Measurements from ENCODE around the gene RPL13. TPM values are rescaled to one million over a fixed set of nuclear protein-coding genes. Genes with fewer than 3 reads are reported as not detected.

The RPL13 gene
- total and polyA plus RNA-seq, 2 donors (not counting 1 experiment from before 2014, with no cell fraction given), result 1,442 to 3,823 TPM

DNA sequence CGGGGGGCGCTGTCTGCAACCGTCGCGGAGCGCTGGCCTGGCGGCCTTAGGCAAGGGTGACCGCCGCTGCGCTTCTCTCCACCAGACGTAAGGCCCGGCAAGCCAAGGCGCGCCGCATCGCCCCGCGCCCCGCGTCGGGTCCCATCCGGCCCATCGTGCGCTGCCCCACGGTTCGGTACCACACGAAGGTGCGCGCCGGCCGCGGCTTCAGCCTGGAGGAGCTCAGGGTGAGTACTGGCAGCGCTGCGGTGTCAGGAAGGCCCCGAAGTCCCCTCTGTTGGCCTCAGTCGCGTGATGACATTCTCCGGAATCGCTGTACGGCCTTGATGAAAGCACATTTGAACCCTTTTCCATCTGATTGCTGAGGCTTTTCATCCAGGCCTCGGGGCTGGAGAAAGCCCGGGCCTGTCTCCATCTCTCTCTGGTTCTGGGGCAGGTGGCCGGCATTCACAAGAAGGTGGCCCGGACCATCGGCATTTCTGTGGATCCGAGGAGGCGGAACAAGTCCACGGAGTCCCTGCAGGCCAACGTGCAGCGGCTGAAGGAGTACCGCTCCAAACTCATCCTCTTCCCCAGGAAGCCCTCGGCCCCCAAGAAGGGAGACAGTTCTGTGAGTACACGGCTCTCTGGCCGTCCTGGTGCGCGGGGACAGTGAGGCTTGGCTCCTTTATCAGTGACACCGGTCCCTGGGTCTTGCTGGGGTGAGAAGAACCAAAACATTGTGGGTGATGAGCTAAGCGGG lies 831 bp downstream of the RPL13 start:
- Histone ChIP-seq H3K9ac (ENCODE audit: insufficient read depth, low read length) (peak overlapping the region; percentile 87), H3K9me3 (ENCODE audit: control insufficient read depth, insufficient read depth, low read depth, low read length) (no peaks in the 10 kb centered on the region), H3K27me3 (ENCODE audit: control insufficient read depth, insufficient read depth, low read length) (no peaks in the 10 kb centered on the region), H3K4me1 (ENCODE audit: control insufficient read depth, extremely low read depth, insufficient read depth, low read length) (peaks cover 26% of the 10 kb centered on the region), H3K27ac (ENCODE audit: insufficient read depth, low read length) (peak overlapping the region; percentile 92), H2AFZ (ENCODE audit: low read length) (no peak overlapping the region), H3K4me3 (replicated peaks in 1 of 4; ENCODE audit: control extremely low read depth in 1 of 4, insufficient read depth in 1 of 4, low read depth in 3 of 4, low read length in 4 of 4) (peak overlapping the region; percentile 59 to 93 (median 86)), H3K36me3 (ENCODE audit: control insufficient read depth, insufficient read depth, low read length) (peaks cover 30% of the 10 kb centered on the region), H3K4me2 (ENCODE audit: extremely low read depth, insufficient read depth, low read length) (peak overlapping the region; percentile 64), H4K20me1 (ENCODE audit: control insufficient read depth, extremely low read depth, insufficient read depth, low read length) (peaks cover 3% of the 10 kb centered on the region), H3K79me2 (ENCODE audit: control insufficient read depth, insufficient read depth, low read length) (peaks cover 31% of the 10 kb centered on the region)
- no peak for TF ChIP-seq CTCF (conservative IDR thresholded peaks at IDR 0.05 in 1 of 2, IDR thresholded peaks at IDR 0.05 in 1 of 2; ENCODE audit: low read depth in 1 of 2, low read length in 2 of 2)
- DNase-seq (ENCODE audit: low read depth in 2 of 2), result peak in 1 of 2 donors; percentile 25

DNA sequence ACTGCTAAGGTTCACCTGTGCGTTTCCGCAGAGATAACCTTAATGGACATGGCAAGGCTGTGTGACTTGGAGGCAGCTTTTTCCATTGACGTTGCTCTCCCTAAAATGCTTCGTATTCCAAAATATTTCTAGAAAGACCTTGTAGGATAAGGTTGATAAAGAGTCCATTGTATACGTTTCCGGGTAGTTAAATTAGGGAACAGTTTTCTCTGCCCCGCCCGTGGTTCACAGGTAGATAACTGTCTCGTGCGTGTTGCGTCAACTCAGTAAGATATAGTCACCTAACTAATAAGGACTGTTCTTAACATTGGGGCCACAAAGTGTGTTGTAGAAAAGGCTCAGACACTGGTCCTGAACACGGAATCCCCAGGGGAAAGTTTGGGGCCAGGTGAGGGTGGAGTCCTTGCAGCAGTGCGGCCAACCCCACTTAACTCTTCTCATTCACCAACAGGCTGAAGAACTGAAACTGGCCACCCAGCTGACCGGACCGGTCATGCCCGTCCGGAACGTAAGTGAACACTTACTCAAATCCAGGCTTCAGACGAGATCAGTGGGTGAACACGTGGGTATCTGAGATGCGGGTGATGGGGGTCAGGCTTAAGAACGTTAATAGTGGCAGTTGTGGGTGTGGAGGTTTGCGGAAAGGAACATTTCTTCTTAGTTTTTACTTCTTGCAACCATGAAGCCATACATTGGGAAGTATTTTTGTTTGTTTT lies 1.6 kb downstream of the RPL13 start:
- H3K27ac ChIP-seq (ENCODE audit: insufficient read depth, low read length), result no peak overlapping the region
- H3K9ac ChIP-seq (ENCODE audit: insufficient read depth, low read length), result peak overlapping the region; percentile 51
- peaks cover 26% of the 10 kb centered on the region for H3K4me1 ChIP-seq (ENCODE audit: control insufficient read depth, extremely low read depth, insufficient read depth, low read length)
- no peaks in the 10 kb centered on the region for H3K27me3 ChIP-seq (ENCODE audit: control insufficient read depth, insufficient read depth, low read length)
- H3K9me3 ChIP-seq (ENCODE audit: control insufficient read depth, insufficient read depth, low read depth, low read length), result no peaks in the 10 kb centered on the region
- no peak overlapping the region for H2AFZ ChIP-seq (ENCODE audit: low read length)
- H3K36me3 ChIP-seq (ENCODE audit: control insufficient read depth, insufficient read depth, low read length), result peaks cover 25% of the 10 kb centered on the region
- peak overlapping the region; percentile 64 for H3K4me2 ChIP-seq (ENCODE audit: extremely low read depth, insufficient read depth, low read length)
- TF ChIP-seq EZH2 (IDR thresholded peaks at IDR 0.05; ENCODE audit: low read length, missing control alignments) (no peak), CTCF (conservative IDR thresholded peaks at IDR 0.05 in 1 of 2, IDR thresholded peaks at IDR 0.05 in 1 of 2; ENCODE audit: low read depth in 1 of 2, low read length in 2 of 2) (no peak)
- DNase-seq (ENCODE audit: low read depth in 2 of 2), result no peak
- peak overlapping the region; percentile 59 to 93 (median 86) for H3K4me3 ChIP-seq (replicated peaks in 1 of 4; ENCODE audit: control extremely low read depth in 1 of 4, insufficient read depth in 1 of 4, low read depth in 3 of 4, low read length in 4 of 4)
- H4K20me1 ChIP-seq (ENCODE audit: control insufficient read depth, extremely low read depth, insufficient read depth, low read length), result peaks cover 3% of the 10 kb centered on the region
- peaks cover 31% of the 10 kb centered on the region for H3K79me2 ChIP-seq (ENCODE audit: control insufficient read depth, insufficient read depth, low read length)

DNA sequence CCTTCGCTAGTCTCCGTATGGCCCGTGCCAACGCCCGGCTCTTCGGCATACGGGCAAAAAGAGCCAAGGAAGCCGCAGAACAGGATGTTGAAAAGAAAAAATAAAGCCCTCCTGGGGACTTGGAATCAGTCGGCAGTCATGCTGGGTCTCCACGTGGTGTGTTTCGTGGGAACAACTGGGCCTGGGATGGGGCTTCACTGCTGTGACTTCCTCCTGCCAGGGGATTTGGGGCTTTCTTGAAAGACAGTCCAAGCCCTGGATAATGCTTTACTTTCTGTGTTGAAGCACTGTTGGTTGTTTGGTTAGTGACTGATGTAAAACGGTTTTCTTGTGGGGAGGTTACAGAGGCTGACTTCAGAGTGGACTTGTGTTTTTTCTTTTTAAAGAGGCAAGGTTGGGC lies 2.5 kb downstream of the RPL13 start:
- Histone ChIP-seq H3K27ac (ENCODE audit: insufficient read depth, low read length) (no peak overlapping the region), H3K79me2 (ENCODE audit: control insufficient read depth, insufficient read depth, low read length) (peaks cover 31% of the 10 kb centered on the region), H3K4me1 (ENCODE audit: control insufficient read depth, extremely low read depth, insufficient read depth, low read length) (peaks cover 26% of the 10 kb centered on the region), H3K4me3 (replicated peaks in 1 of 4; ENCODE audit: control extremely low read depth in 1 of 4, insufficient read depth in 1 of 4, low read depth in 3 of 4, low read length in 4 of 4) (peak overlapping the region in 3 of 4 experiments; percentile 8 to 82 (median 31)), H3K36me3 (ENCODE audit: control insufficient read depth, insufficient read depth, low read length) (peaks cover 25% of the 10 kb centered on the region), H3K4me2 (ENCODE audit: extremely low read depth, insufficient read depth, low read length) (peak overlapping the region; percentile 38), H3K9me3 (ENCODE audit: control insufficient read depth, insufficient read depth, low read depth, low read length) (no peaks in the 10 kb centered on the region), H3K27me3 (ENCODE audit: control insufficient read depth, insufficient read depth, low read length) (no peaks in the 10 kb centered on the region), H2AFZ (ENCODE audit: low read length) (no peak overlapping the region), H4K20me1 (ENCODE audit: control insufficient read depth, extremely low read depth, insufficient read depth, low read length) (peaks cover 3% of the 10 kb centered on the region), H3K9ac (ENCODE audit: insufficient read depth, low read length) (no peak overlapping the region)
- TF ChIP-seq CTCF (conservative IDR thresholded peaks at IDR 0.05 in 1 of 2, IDR thresholded peaks at IDR 0.05 in 1 of 2; ENCODE audit: low read depth in 1 of 2, low read length in 2 of 2), result no peak
- TF ChIP-seq EZH2 (IDR thresholded peaks at IDR 0.05; ENCODE audit: low read length, missing control alignments), result no peak
- DNase-seq (ENCODE audit: low read depth in 2 of 2), result no peak

Data from fibroblast of lung (primary cell).